Peyer's patch (tissue), 4 donors: Measurements from ENCODE around the gene SHE. TPM values are rescaled to one million over a fixed set of nuclear protein-coding genes. Genes with fewer than 3 reads are reported as not detected.

Experiments
- DNase-seq, 3 donors: peaks; one replicate each; pipeline ENCODE4 v3.0.0-alpha.2; 2017 to 2019
- H3K27ac ChIP-seq, 4 donors: fragments of 200-600 bp; sonication (generic); one replicate each; pipeline ENCODE4 v1.5.1; 2016 to 2019
- H3K27me3 ChIP-seq, 2 donors: fragments of 200-600 bp; sonication (generic); one replicate each; pipeline ENCODE4 v1.5.1; 2019
- H3K36me3 ChIP-seq, 3 donors: fragments of 200-600 bp; sonication (generic); one replicate each; pipeline ENCODE4 v1.5.1; 2016 to 2019
- H3K4me1 ChIP-seq, 4 donors: fragments of 200-600 bp; sonication (generic); one replicate each; pipeline ENCODE4 v1.5.1; 2016 to 2019
- H3K4me3 ChIP-seq, 4 donors: fragments of 200-600 bp; sonication (generic); 1 replicate in 3 of 4; 2 replicates in 1 of 4; pipeline ENCODE4 v1.5.1; 2016 to 2019; ENCODE audit warnings: mild to moderate bottlenecking in 1 of 4
- H3K9me3 ChIP-seq, 4 donors: fragments of 200-600 bp; sonication (generic); one replicate each; pipeline ENCODE4 v1.5.1; 2016 to 2019; ENCODE audit warnings: mild to moderate bottlenecking in 1 of 4
- POLR2A ChIP-seq, 2 donors: fragments of 450-650 bp; IDR thresholded peaks; one replicate each; pipeline ENCODE4 v1.5.1; 2017; ENCODE audit warnings: antibody characterized with exemption in 2 of 2, mild to moderate bottlenecking in 2 of 2, moderate library complexity in 2 of 2
- total RNA-seq, 4 donors: library from RNA; depleted of rRNA; stranded (reverse); fragments of >200 nt; gene quantifications; one replicate each; pipeline ENCODE4 v1.1.0, GENCODE V29; 2016
- TF ChIP-seq, protein P1 (sequence below), 6 experiments: fragments of 450-650 bp in 4 of 6; fragments of 200-600 bp in 2 of 6; sonication (generic) in 1 of 6; IDR thresholded peaks; one replicate each; pipeline ENCODE4 v1.5.1; 2017 to 2019; ENCODE audit warnings: antibody characterized with exemption in 6 of 6, mild to moderate bottlenecking in 3 of 6, moderate library complexity in 1 of 6

SHE gene
- total RNA-seq, 4 donors from 2014 or later = 1.6 to 19.8 (median 7.3) TPM

DNA sequence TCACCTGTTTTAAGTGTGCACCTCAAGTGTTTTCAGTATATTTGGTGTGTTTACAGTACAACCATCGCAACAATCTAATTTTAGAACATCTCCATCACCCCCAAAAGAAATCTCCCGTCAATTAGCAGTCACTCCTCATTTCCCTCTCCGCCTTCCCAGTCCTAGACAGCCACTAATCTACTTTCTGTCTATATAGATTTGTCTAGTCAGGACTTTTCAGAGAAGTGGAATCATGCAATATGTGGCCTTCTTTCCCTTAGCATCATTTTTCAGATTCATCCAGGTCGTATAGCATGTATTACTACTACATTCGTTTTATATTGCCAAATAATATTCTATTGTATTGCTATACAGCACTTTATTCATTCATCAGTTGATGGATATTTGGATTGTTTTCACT, 1.7 kb upstream of the SHE start:
- H3K4me1 ChIP-seq = peaks cover 3 to 17% (median 8%) of the 10 kb centered on the region in 4 donors
- no peak for TF ChIP-seq POLR2A (IDR thresholded peaks at IDR 0.05)
- TF ChIP-seq, protein P1, sequence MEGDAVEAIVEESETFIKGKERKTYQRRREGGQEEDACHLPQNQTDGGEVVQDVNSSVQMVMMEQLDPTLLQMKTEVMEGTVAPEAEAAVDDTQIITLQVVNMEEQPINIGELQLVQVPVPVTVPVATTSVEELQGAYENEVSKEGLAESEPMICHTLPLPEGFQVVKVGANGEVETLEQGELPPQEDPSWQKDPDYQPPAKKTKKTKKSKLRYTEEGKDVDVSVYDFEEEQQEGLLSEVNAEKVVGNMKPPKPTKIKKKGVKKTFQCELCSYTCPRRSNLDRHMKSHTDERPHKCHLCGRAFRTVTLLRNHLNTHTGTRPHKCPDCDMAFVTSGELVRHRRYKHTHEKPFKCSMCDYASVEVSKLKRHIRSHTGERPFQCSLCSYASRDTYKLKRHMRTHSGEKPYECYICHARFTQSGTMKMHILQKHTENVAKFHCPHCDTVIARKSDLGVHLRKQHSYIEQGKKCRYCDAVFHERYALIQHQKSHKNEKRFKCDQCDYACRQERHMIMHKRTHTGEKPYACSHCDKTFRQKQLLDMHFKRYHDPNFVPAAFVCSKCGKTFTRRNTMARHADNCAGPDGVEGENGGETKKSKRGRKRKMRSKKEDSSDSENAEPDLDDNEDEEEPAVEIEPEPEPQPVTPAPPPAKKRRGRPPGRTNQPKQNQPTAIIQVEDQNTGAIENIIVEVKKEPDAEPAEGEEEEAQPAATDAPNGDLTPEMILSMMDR (IDR thresholded peaks at IDR 0.05) = no peak
- no peak overlapping the region for H3K4me3 ChIP-seq
- no peak for DNase-seq
- peaks cover 0 to 9% (median 1%) of the 10 kb centered on the region in 4 donors for H3K9me3 ChIP-seq
- no peak overlapping the region for H3K27ac ChIP-seq
- H3K36me3 ChIP-seq = no peaks in the 10 kb centered on the region
- peaks cover 0 to 18% of the 10 kb centered on the region in 2 donors for H3K27me3 ChIP-seq

DNA sequence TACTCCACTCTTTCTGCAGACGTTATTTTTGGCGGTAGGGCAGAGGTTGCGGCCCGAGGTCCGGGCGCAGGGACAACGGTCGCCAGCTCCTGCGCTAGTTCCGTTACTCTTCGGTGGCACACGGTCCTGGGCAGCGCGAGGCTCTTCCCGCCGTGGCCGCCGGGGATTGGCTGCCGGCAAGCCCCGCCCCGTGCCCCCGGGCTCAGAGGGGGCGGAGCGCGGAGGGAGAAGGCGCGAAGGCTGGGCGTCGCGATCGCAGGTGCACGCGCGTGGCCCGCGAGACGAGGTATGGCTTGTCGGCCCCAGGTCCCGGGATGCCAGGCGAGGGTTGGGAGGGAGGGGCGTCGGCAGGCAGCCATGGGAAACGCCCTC, 518 bp upstream of the SHE start:
- peak overlapping the region in 3 of 4 donors; percentile 48 to 54 (median 49) for H3K4me3 ChIP-seq
- H3K27me3 ChIP-seq = peaks cover 0 to 18% of the 10 kb centered on the region in 2 donors

DNA sequence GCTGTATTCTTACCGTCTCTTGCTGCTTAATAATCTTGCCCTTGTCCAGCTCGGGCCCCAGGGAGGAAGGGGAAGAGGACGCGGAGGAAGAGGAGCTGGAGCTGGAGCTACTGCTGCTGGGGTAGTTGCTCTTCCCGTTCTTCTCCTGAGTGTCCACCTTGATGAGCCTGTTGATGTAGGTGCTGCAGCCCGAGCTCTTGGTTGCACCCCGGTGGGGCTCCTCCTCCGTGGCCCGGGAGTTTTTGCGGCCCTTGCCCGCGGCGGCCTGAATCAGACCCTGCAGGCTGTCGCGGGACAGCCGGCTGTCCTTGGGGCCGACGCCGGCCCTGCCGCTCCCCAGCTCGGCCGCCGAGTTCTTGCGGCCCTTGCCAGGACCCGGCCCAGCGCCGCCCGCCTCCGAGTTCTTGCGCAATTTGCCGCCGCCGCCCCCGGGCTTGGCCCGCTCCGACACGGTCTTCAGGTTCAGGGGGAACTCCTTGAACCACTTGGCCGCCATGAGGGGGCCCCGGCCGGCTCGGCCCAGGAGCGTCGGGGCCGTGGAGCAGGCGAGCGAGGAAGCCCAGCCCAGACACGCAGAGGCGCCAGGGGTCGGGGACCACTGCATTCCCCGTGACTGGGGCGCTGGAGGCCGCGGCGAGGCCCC, 668 bp downstream of the SHE start:
- Histone ChIP-seq H3K4me3 (peak overlapping the region; percentile 37 to 54 (median 48)), H3K4me1 (peaks cover 3 to 17% (median 8%) of the 10 kb centered on the region in 4 donors), H3K27me3 (peaks cover 0 to 18% of the 10 kb centered on the region in 2 donors), H3K36me3 (no peaks in the 10 kb centered on the region), H3K27ac (peak overlapping the region; percentile 21 to 67 (median 64)), H3K9me3 (peaks cover 0 to 9% (median 1%) of the 10 kb centered on the region in 4 donors)
- DNase-seq = peak in 1 of 3 donors; percentile 59
- TF ChIP-seq, protein P1 (IDR thresholded peaks at IDR 0.05) = no peak
- TF ChIP-seq POLR2A (IDR thresholded peaks at IDR 0.05) = no peak

More for the DNA sequence above, 518 bp upstream of the SHE start:
- H3K27ac ChIP-seq = peak overlapping the region in 3 of 4 donors; percentile 63 to 67 (median 64)
- H3K4me1 ChIP-seq = peaks cover 3 to 17% (median 8%) of the 10 kb centered on the region in 4 donors
- DNase-seq = peak in 1 of 3 donors; percentile 6
- TF ChIP-seq, protein P1 (IDR thresholded peaks at IDR 0.05) = no peak
- TF ChIP-seq POLR2A (IDR thresholded peaks at IDR 0.05) = no peak
- peaks cover 0 to 9% (median 1%) of the 10 kb centered on the region in 4 donors for H3K9me3 ChIP-seq
- no peaks in the 10 kb centered on the region for H3K36me3 ChIP-seq

DNA sequence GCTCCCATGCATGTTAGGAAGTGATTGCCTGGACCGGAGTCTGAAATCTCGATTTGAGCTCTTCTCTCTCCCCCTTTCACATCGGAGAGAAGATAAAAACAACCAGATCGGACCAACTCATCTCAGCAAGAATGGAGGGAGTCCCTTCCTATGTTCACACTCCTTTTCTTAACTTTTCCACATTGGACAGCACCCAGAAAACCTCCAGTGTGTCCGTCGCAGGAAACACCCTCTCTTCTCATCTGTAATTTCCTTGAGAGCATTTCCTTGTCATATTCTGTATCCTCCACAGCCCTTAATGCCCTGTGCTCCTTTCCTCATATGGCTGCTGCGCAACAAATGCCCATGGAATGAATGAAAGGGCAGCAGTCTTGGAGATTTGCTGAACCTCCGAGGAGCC, 1.7 kb downstream of the SHE start:
- H3K27me3 ChIP-seq = peaks cover 0 to 18% of the 10 kb centered on the region in 2 donors
- peaks cover 0 to 9% (median 1%) of the 10 kb centered on the region in 4 donors for H3K9me3 ChIP-seq
- no peak for DNase-seq
- H3K27ac ChIP-seq = no peak overlapping the region
- H3K36me3 ChIP-seq = no peaks in the 10 kb centered on the region
- peak overlapping the region in 3 of 4 donors; percentile 37 to 54 (median 49) for H3K4me3 ChIP-seq
- H3K4me1 ChIP-seq = peaks cover 3 to 17% (median 8%) of the 10 kb centered on the region in 4 donors
- TF ChIP-seq, protein P1 (IDR thresholded peaks at IDR 0.05) = no peak

DNA sequence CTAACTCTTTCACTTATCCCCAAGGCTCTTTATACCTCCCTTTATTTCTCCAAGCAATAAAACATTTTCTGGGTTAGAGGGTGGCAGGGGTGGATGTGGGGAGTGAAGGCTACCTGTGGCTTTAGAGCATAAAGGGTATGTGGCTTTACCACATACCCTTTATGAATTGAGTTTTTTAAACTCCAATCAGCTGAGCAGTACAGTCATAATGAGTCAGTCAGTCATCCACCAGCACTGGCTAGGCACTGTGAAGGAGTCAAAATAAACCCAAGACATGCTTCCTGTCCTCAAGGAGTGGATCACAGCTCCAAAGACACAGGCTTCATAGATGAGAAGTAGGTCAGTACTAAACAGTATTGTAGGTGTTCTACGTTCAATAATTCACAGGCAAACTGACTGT, 2.8 kb downstream of the SHE start:
- peak overlapping the region in 1 of 4 donors; percentile 27 for H3K4me3 ChIP-seq
- peaks cover 0 to 18% of the 10 kb centered on the region in 2 donors for H3K27me3 ChIP-seq
- no peak overlapping the region for H3K27ac ChIP-seq
- TF ChIP-seq, protein P1 (IDR thresholded peaks at IDR 0.05) = no peak
- TF ChIP-seq POLR2A (IDR thresholded peaks at IDR 0.05) = no peak
- peaks cover 3 to 17% (median 8%) of the 10 kb centered on the region in 4 donors for H3K4me1 ChIP-seq
- peaks cover 0 to 9% (median 1%) of the 10 kb centered on the region in 4 donors for H3K9me3 ChIP-seq
- no peak for DNase-seq
- H3K36me3 ChIP-seq = no peaks in the 10 kb centered on the region
